Activated CD8-positive, alpha-beta memory T cell treated with anti-CD3 and anti-CD28 coated beads for 24 hours (primary cell): ENCODE data around the gene ABL2.
"Not testable (repeated sequence)": the region's sequence is repeated elsewhere in the genome, so short reads cannot be mapped to it uniquely, and the experiment has no call there.

ENCODE experiments used
- DNase-seq: peaks from one replicate; pipeline ENCODE4 v3.0.0-alpha.2; 2020

ABL2 gene

GRCh38 chr1:179167418-179167777 lies 62.1 kb downstream of the ABL2 start:
- DNase-seq = no peak

- no peak for DNase-seq
Measured at GRCh38 chr1:179166663-179167417, 62.6 kb downstream of the ABL2 start.

- no peak for DNase-seq
Measured at GRCh38 chr1:179164494-179164893, 65.0 kb downstream of the ABL2 start.

GRCh38 chr1:179156708-179157107 lies 72.8 kb downstream of the ABL2 start:
- no peak for DNase-seq

- no peak for DNase-seq
Measured at GRCh38 chr1:179156026-179156425, 73.5 kb downstream of the ABL2 start.

GRCh38 chr1:179155615-179156014 lies 73.9 kb downstream of the ABL2 start:
- DNase-seq = no peak

- no peak for DNase-seq
Measured at GRCh38 chr1:179154437-179154836, 75.0 kb downstream of the ABL2 start.

- DNase-seq = no peak
Measured at GRCh38 chr1:179153217-179153616, 76.3 kb downstream of the ABL2 start.

- no peak for DNase-seq
Measured at GRCh38 chr1:179151908-179152682, 77.4 kb downstream of the ABL2 start.

GRCh38 chr1:179146911-179147310 lies 82.6 kb downstream of the ABL2 start:
- DNase-seq = no peak

- DNase-seq = no peak
Measured at GRCh38 chr1:179146476-179146875, 83.0 kb downstream of the ABL2 start.

GRCh38 chr1:179145521-179145920 lies 84.0 kb downstream of the ABL2 start:
- DNase-seq = no peak

GRCh38 chr1:179144626-179145025 lies 84.9 kb downstream of the ABL2 start:
- no peak for DNase-seq

- no peak for DNase-seq
Measured at GRCh38 chr1:179143322-179143721, 86.2 kb downstream of the ABL2 start.

- DNase-seq = no peak
Measured at GRCh38 chr1:179142889-179143299, 86.6 kb downstream of the ABL2 start.

GRCh38 chr1:179141592-179142251 lies 87.8 kb downstream of the ABL2 start:
- no peak for DNase-seq

GRCh38 chr1:179138755-179139154 lies 90.7 kb downstream of the ABL2 start:
- DNase-seq = not testable (repeated sequence)

- no peak for DNase-seq
Measured at GRCh38 chr1:179137617-179138255, 91.7 kb downstream of the ABL2 start.

- not testable (repeated sequence) for DNase-seq
Measured at GRCh38 chr1:179135707-179136106, 93.8 kb downstream of the ABL2 start.

- DNase-seq = not testable (repeated sequence)
Measured at GRCh38 chr1:179135168-179135567, 94.3 kb downstream of the ABL2 start.

- DNase-seq = peak; percentile 75
Measured at GRCh38 chr1:179129702-179130473, 99.6 kb downstream of the ABL2 start.

- DNase-seq = no peak
Measured at GRCh38 chr1:179128520-179128919, 101.0 kb downstream of the ABL2 start.
